K562 (cell line): ENCODE results near the gene SPATA19. TPM values are rescaled to one million over a fixed set of nuclear protein-coding genes. Genes with fewer than 3 reads are reported as not detected.

Experiments used
- ATAC-seq: fragments of 200-7000 bp; cut with Tn5 transposase; 3 replicates; pipeline ENCODE4 v1.9.1; 2020; ENCODE audit warnings: moderate library complexity
- BruUV-seq: library from RNA; stranded (reverse); fragments of 400-500 nt; replicated peaks from 2 replicates; lab custom pipeline; 2021; lab: Mats Ljungman, UMichigan
- CTCF ChIA-PET: fragments of 300-600 bp; formaldehyde crosslinking; extraction: SDS; loops from one replicate; lab custom pipeline; 2021; ENCODE audit warnings: low intra/inter-chr PET ratio; lab: Yijun Ruan, JAX
- POLR2A ChIA-PET: fragments of 300-600, 350-650 bp; sonication (Branson Sonifier 250); formaldehyde crosslinking; extraction: SDS; loops from one replicate; lab custom pipeline; 2021; ENCODE audit warnings: antibody characterized with exemption, inconsistent platforms; lab: Yijun Ruan, JAX
- DNase-seq, 4 experiments: peaks; one replicate each; pipeline versions ENCODE4 v3.0.0 to v3.0.0-alpha.2; 2011 to 2018; ENCODE audit warnings: low spot score in 3 of 4, mixed read lengths in 3 of 4; ENCODE audit errors: extremely low read depth in 1 of 4
- FAIRE-seq: peaks from 2 replicates; lab custom pipeline; 2011; peaks lifted over from hg19 to GRCh38; lab: Jason Lieb, UNC
- H2AFZ ChIP-seq: 2 replicates; pipeline ENCODE4 v1.6.0; 2011; ENCODE audit warnings: low read depth, low read length, control low read depth, inconsistent platforms
- H3K27ac ChIP-seq: fragments of 200-600 bp; 3 replicates; pipeline ENCODE4 v1.8.0; 2011; ENCODE audit warnings: low read depth, mild to moderate bottlenecking, control low read depth, inconsistent platforms, low read length, moderate library complexity, mixed read lengths; ENCODE audit errors: extremely low read depth
- H3K27me3 ChIP-seq, 2 experiments: fragments of 300-600 bp in 1 of 2; 2 replicates in 1 of 2; 3 replicates in 1 of 2; pipeline versions ENCODE4 v1.6.0 to v1.8.0; 2011; ENCODE audit warnings: inconsistent platforms in 2 of 2, low read length in 2 of 2, mild to moderate bottlenecking in 1 of 2, mixed read lengths in 1 of 2, moderate library complexity in 1 of 2; ENCODE audit not compliant: control insufficient read depth in 2 of 2, insufficient read depth in 2 of 2
- H3K36me3 ChIP-seq: fragments of 300-600 bp; 3 replicates; pipeline ENCODE4 v1.8.0; 2011; ENCODE audit warnings: mild to moderate bottlenecking, low read length, inconsistent platforms; ENCODE audit not compliant: control insufficient read depth, insufficient read depth
- H3K4me1 ChIP-seq, 2 experiments: fragments of 200-600 bp in 1 of 2; replicated peaks in 1 of 2; 2 replicates in 1 of 2; 3 replicates in 1 of 2; pipeline versions ENCODE4 v1.5.1 to v1.8.0; 2011; ENCODE audit warnings: inconsistent platforms in 2 of 2, low read length in 2 of 2, mild to moderate bottlenecking in 1 of 2, mixed read lengths in 1 of 2, moderate library complexity in 1 of 2; ENCODE audit not compliant: control insufficient read depth in 2 of 2, insufficient read depth in 2 of 2
- H3K4me2 ChIP-seq: 2 replicates; pipeline ENCODE4 v1.6.1; 2011; ENCODE audit warnings: low read length, control low read depth, inconsistent platforms, mixed read lengths; ENCODE audit not compliant: insufficient read depth
- H3K4me3 ChIP-seq: fragments of 200-600 bp; sonication (generic), shearing (Covaris generic); 2 replicates; pipeline ENCODE4 v1.5.1; 2016; ENCODE audit warnings: control low read depth, inconsistent platforms
- H3K79me2 ChIP-seq: fragments of 200-600 bp; 3 replicates; pipeline ENCODE4 v1.8.0; 2011; ENCODE audit warnings: low read length, inconsistent platforms; ENCODE audit not compliant: control insufficient read depth, insufficient read depth
- H3K9ac ChIP-seq, 2 experiments: 2 replicates each; pipeline versions ENCODE4 v1.6.0 to v1.6.1; 2011; ENCODE audit warnings: low read depth in 2 of 2, low read length in 2 of 2, control low read depth in 1 of 2, inconsistent platforms in 1 of 2, mild to moderate bottlenecking in 1 of 2, mixed read lengths in 1 of 2; ENCODE audit not compliant: insufficient read depth in 1 of 2
- H3K9me1 ChIP-seq: one replicate; pipeline ENCODE4 v1.6.0; 2011; ENCODE audit warnings: inconsistent platforms, mild to moderate bottlenecking, low read length, moderate library complexity; ENCODE audit not compliant: control insufficient read depth, insufficient read depth
- H3K9me3 ChIP-seq: replicated peaks from 2 replicates; pipeline ENCODE4 v1.5.1; 2011; ENCODE audit warnings: low read depth, low read length, inconsistent platforms; ENCODE audit not compliant: control insufficient read depth, insufficient read depth
- H4K20me1 ChIP-seq: replicated peaks from 2 replicates; pipeline ENCODE4 v1.6.1; 2011; ENCODE audit warnings: low read length, inconsistent platforms, mixed read lengths; ENCODE audit not compliant: control insufficient read depth, insufficient read depth
- C11orf30 ChIP-seq: fragments of 450-650 bp; IDR thresholded peaks from 2 replicates; pipeline ENCODE4 v1.6.1; 2016; ENCODE audit warnings: low read depth, mild to moderate bottlenecking
- FUS ChIP-seq: fragments of 200-400 bp; formaldehyde crosslinking; optimal IDR thresholded peaks from 2 replicates; pipeline ENCODE3; 2017; ENCODE audit warnings: low read depth, low read length
- KDM5B ChIP-seq: fragments of 200-600 bp; sonication (generic); IDR thresholded peaks from 2 replicates; pipeline ENCODE4 v1.6.1; 2012; ENCODE audit warnings: low read depth, mild to moderate bottlenecking, moderate library complexity, low read length, control low read depth, inconsistent platforms; ENCODE audit not compliant: insufficient replicate concordance
- NR2F6 ChIP-seq: fragments of 450-650 bp; formaldehyde crosslinking; IDR thresholded peaks from 2 replicates; pipeline ENCODE4 v1.4.0; 2020; ENCODE audit warnings: mild to moderate bottlenecking
- RAD21 ChIP-seq, 2 experiments: fragments of 250-450 bp in 1 of 2; fragments of 450-650 bp in 1 of 2; sonication (Bioruptor Pico) in 1 of 2; formaldehyde crosslinking in 1 of 2; IDR thresholded peaks in 1 of 2; conservative IDR thresholded peaks in 1 of 2; 2 replicates each; pipeline versions ENCODE4 v1.4.0 to v1.8.0; 2020 to 2022; ENCODE audit warnings: mild to moderate bottlenecking in 2 of 2, moderate library complexity in 1 of 2
- ZNF57 ChIP-seq: fragments of 450-650 bp; formaldehyde crosslinking; IDR thresholded peaks from 2 replicates; pipeline ENCODE4 v1.4.0; 2020; ENCODE audit warnings: mild to moderate bottlenecking, moderate library complexity
- ZNF668 ChIP-seq: fragments of 250-450 bp; sonication (Bioruptor Pico); IDR thresholded peaks from 2 replicates; pipeline ENCODE4 v1.8.0; 2022; ENCODE audit warnings: mild to moderate bottlenecking, inconsistent platforms
- WGBS: fragments of 100-300 bp; shearing (Covaris generic); methylation state at CpG from one replicate; pipeline ENCODE4 v1.1.6; 2016; ENCODE audit warnings: low coverage, mixed read lengths; ENCODE audit not compliant: insufficient coverage; ENCODE audit errors: missing lambda C conversion rate; 5-methylcytosine and 5-hydroxymethylcytosine counted together
- in situ Hi-C: fragments of 300-500 bp; cut with MboI; formaldehyde crosslinking; loops from 4 replicates; pipeline ENCODE4 v1.15.0; 2018; ENCODE audit warnings: inconsistent platforms, mixed read lengths
- intact Hi-C: fragments of 100-400 bp; cut with micrococcal nuclease; formaldehyde crosslinking; loops from 2 replicates; pipeline ENCODE4 v1.14.2; 2022
- polyA plus RNA-seq, 8 experiments: library from polyadenylated mRNA; depleted of rRNA in 4 of 8; stranded (reverse) in 5 of 8; unstranded in 3 of 8; fragments of >200 nt; fragmentation: Nextera tagmentation in 2 of 8; fragmentation: Illumina TruSeq in 1 of 8; extraction: Ambion mirVana in 2 of 8; extraction: Trizol in 1 of 8; gene quantifications; 2 replicates each; pipeline versions ENCODE4 v1.2.1 to v1.2.3, GENCODE V29; 2011 to 2014; ENCODE audit warnings: inconsistent platforms in 1 of 8, missing spikeins in 1 of 8
- total RNA-seq, 7 experiments: library from RNA; depleted of rRNA in 6 of 7; stranded (reverse); fragments of >200 nt in 6 of 7; fragmentation: Illumina TruSeq in 2 of 7; extraction: Trizol in 2 of 7; gene quantifications; 2 replicates each; pipeline versions ENCODE4 v1.2.1 to v1.2.3, GENCODE V29; 2011 to 2021; ENCODE audit warnings: low replicate concordance in 1 of 7

Gene SPATA19
- total and polyA plus RNA-seq, 9 of the 15 experiments (the other 6 are each of a cell fraction or from before 2014, with no cell fraction given): not detected

GRCh38 chr11:133796043-133796795 is 49.1 kb downstream of the SPATA19 start (continued):
- TF ChIP-seq C11orf30 (0 out of 2 replicates have a peak, but pooled peaks have one; percentile 17), KDM5B (no peak), ZNF57 (CRISPR knock-in tag) (no peak), ZNF668 (CRISPR knock-in tag) (no peak), RAD21 (CRISPR knock-in tag; conservative IDR thresholded peaks at IDR 0.05 in 1 of 2, IDR thresholded peaks at IDR 0.05 in 1 of 2) (no peak)

- intact Hi-C loops (no loop called here), in situ Hi-C loops (no loop called here)
- FAIRE-seq (no peak), ATAC-seq (no peak), DNase-seq (no peak)
- POLR2A ChIA-PET: no interaction called here
- no peaks in the 10 kb centered on the region for H3K79me2 ChIP-seq
- no peak overlapping the region for H3K4me2 ChIP-seq
- no peaks in the 10 kb centered on the region for H4K20me1 ChIP-seq
- TF ChIP-seq FUS: no peak
- no peak for TF ChIP-seq NR2F6 (CRISPR knock-in tag)
- no peak overlapping the region for H3K27ac ChIP-seq
- CTCF ChIA-PET: no interaction called here
- no peak overlapping the region for H3K9ac ChIP-seq
- no TSS peak for BruUV-seq
- H3K9me1 ChIP-seq: no peaks in the 10 kb centered on the region
- H3K36me3 ChIP-seq: no peaks in the 10 kb centered on the region
- WGBS: 0% methylated on average over 2 of the region's 2 CpGs
- H3K4me1 ChIP-seq: no peaks in the 10 kb centered on the region
- no peak overlapping the region for H2AFZ ChIP-seq
- H3K9me3 ChIP-seq: no peaks in the 10 kb centered on the region
- H3K4me3 ChIP-seq: no peak overlapping the region
- no peaks in the 10 kb centered on the region for H3K27me3 ChIP-seq
These were observed 50.2 kb downstream of the SPATA19 start for GRCh38 chr11:133795088-133795487.
